ENCODE measurements around the gene HS3ST1.
A peak's percentile ranks its signal among the peaks of the same experiment; 100 is the strongest.

HS3ST1 gene

GRCh38 chr4:11446155-11446811 lies 17.6 kb upstream of the HS3ST1 start:
- TF ChIP-seq POLR2A (IDR thresholded peaks at IDR 0.05; ENCODE audit: low read length) (no peak), GATA1 (IDR thresholded peaks at IDR 0.05; ENCODE audit: low read depth, low read length) (no peak)
- no peak for DNase-seq

GRCh38 chr4:11441194-11441556 lies 12.5 kb upstream of the HS3ST1 start:
- no peak for DNase-seq
- TF ChIP-seq GATA1 (IDR thresholded peaks at IDR 0.05; ENCODE audit: low read depth, low read length) = no peak
- TF ChIP-seq POLR2A (IDR thresholded peaks at IDR 0.05; ENCODE audit: low read length) = no peak

- DNase-seq = no peak
- TF ChIP-seq GATA1 (IDR thresholded peaks at IDR 0.05; ENCODE audit: low read depth, low read length) (no peak), POLR2A (IDR thresholded peaks at IDR 0.05; ENCODE audit: low read length) (no peak)
Observed at GRCh38 chr4:11440481-11441193, 11.9 kb upstream of the HS3ST1 start.

DNA sequence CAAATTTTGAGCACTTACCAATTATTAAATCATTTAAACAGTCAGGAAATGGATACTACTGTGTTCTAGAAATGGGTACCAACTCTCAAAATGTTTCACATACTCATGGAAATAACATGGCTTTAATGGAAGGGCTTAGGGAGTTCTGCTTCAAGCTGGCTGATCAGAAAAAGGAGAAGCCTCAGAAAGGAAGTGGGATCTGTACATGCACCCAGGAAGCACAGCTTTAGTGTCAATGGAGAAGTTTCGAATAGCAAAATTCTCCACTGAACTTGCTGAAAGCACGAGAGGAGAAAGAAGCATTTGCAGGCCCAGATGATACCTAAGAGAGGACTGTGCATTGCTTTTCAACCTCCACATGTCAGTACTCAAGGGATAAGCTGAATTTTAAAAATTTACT lies 11.1 kb upstream of the HS3ST1 start:
- TF ChIP-seq POLR2A (IDR thresholded peaks at IDR 0.05; ENCODE audit: low read length) (no peak), GATA1 (IDR thresholded peaks at IDR 0.05; ENCODE audit: low read depth, low read length) (no peak)
- DNase-seq = no peak

GRCh38 chr4:11438647-11439046 lies 10.0 kb upstream of the HS3ST1 start:
- no peak for TF ChIP-seq POLR2A (IDR thresholded peaks at IDR 0.05; ENCODE audit: low read length)
- TF ChIP-seq GATA1 (IDR thresholded peaks at IDR 0.05; ENCODE audit: low read depth, low read length) = no peak
- no peak for DNase-seq

DNA sequence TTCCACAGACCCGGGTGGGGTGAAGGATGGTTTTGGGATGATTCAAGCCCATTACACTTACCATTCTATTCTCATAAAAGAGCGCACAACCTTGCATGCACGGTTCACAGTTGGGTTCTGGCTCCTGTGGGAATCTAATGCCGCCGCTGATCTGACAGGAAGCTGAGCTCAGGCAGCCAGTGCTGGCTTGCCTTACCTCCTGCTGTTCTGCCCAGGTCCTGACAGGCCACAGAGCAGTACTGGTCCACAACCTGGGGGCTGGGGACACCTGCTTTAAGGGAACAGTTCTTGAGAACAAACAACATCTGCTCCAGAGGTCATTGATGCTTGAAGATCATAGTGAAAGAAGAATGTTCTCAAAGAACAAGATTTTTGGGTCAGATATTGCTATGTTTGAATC lies 8.0 kb upstream of the HS3ST1 start:
- TF ChIP-seq POLR2A (IDR thresholded peaks at IDR 0.05; ENCODE audit: low read length) (no peak), GATA1 (IDR thresholded peaks at IDR 0.05; ENCODE audit: low read depth, low read length) (no peak)
- no peak for DNase-seq

GRCh38 chr4:11436084-11436483 lies 7.4 kb upstream of the HS3ST1 start:
- DNase-seq = no peak
- no peak for TF ChIP-seq GATA1 (IDR thresholded peaks at IDR 0.05; ENCODE audit: low read depth, low read length)
- no peak for TF ChIP-seq POLR2A (IDR thresholded peaks at IDR 0.05; ENCODE audit: low read length)

GRCh38 chr4:11435557-11435956 lies 6.9 kb upstream of the HS3ST1 start:
- DNase-seq = no peak
- TF ChIP-seq POLR2A (IDR thresholded peaks at IDR 0.05; ENCODE audit: low read length) = no peak
- no peak for TF ChIP-seq GATA1 (IDR thresholded peaks at IDR 0.05; ENCODE audit: low read depth, low read length)

GRCh38 chr4:11431111-11431510 lies 2.4 kb upstream of the HS3ST1 start:
- TF ChIP-seq GATA1 (IDR thresholded peaks at IDR 0.05; ENCODE audit: low read depth, low read length) (no peak), POLR2A (IDR thresholded peaks at IDR 0.05; ENCODE audit: low read length) (no peak)
- DNase-seq = no peak

DNA sequence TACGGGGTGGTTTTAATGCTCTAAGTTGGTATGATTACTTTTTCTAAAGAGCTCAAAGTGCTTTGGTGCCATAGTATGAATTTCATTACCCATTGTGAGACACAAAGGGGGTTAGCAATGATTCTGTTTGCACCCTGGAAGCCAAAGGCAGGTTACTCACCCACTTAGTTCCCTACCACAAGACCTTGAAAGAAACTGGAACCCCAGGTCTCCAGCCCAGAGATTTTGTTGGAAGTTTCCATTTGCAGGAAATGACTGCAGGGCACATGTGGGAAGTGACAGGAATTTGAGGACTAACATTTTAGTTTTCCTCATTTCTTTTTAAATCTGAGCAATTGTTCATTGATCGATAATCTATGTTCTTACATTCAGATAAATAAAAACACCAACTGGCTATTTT lies 1.8 kb upstream of the HS3ST1 start:
- DNase-seq = no peak
- TF ChIP-seq GATA1 (IDR thresholded peaks at IDR 0.05; ENCODE audit: low read depth, low read length) (no peak), POLR2A (IDR thresholded peaks at IDR 0.05; ENCODE audit: low read length) (no peak)

- TF ChIP-seq GATA1 (IDR thresholded peaks at IDR 0.05; ENCODE audit: low read depth, low read length) = no peak
- no peak for TF ChIP-seq POLR2A (IDR thresholded peaks at IDR 0.05; ENCODE audit: low read length)
- DNase-seq = no peak
Observed at GRCh38 chr4:11429699-11430045, 978 bp upstream of the HS3ST1 start.

DNA sequence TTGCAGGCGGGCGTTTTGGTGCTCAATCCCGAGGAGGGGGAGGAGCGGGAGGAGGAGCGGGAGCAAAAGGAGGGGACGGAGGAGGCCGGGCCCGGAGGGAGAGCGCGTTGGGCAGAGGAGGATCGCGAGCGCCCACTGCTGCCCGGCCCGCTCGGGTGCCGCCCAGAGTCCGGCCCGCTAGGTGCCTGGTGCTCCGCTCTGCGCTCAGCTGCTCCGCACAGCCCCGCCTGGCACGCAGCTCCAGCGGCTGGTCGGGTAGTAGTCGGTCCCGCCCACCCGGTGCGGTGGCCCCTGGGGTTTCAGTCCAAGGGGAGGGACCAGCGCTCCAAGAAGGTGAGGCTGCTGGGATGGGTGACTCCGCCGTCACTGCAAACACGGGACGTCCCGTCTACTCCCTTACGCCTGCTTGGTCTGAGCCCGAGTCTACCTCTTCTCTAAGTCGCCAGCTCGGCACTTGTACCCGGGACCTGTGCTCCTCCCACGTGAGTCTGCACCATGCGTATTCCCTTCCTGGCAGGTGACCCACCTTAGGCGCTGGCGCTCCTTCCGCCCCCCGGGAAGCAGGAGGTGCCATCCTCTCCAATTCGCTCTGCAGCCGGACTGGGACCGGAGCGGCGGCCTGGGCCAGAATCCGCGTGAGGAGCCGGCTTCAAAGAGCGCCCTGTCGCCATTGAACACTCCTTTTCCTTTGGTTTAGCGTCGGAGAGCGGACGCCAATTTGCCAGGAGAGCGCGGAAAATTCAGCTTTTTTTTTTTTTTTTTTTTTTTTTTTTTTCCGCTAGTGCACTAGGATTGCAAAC lies 405 bp upstream of the HS3ST1 start:
- peak in 1 of 2 experiments; percentile 6 for DNase-seq
- TF ChIP-seq POLR2A (IDR thresholded peaks at IDR 0.05; ENCODE audit: low read length) (no peak), GATA1 (IDR thresholded peaks at IDR 0.05; ENCODE audit: low read depth, low read length) (no peak)

DNA sequence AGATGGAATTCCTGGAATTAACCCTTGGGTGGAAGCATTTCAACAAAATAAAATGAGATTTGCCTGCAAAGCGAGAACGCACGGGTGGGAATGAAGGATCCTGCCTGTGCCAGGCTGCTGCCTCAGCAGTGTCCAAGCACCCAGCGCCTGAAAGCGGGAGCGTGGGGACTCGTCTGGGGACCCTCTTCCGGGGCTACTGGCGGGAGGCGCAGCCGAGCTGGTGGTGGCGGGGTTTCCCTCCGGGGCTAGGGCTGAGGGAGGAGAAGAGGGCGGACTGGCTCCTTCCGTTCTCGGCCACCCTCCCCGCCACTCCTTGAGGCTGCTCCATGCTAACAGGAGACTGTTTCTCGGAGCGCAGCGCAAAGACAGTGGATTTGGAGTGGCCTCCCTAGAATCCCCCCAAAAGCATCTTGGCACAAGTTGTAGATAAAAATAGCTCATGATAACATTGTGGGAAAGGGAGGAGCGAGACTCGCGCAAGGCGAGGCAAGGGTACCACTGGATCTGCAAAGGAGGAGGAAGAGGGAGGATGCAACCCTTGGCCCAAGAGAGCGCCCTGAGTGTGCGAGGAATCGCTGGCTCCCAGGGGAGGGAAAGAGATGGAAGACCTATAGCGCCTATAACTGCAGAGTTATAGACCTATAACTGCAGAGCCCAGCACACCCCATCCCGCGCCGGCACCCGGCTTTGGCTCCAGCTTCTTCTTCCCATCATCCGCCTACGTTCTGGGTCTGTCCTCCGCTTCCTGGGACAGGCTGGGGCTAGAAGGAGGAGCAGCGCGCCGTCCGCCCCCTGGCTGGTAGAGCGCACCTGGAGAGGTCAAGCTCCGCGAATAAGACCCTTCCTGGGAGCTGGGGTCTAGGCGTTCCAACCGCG lies 1.3 kb downstream of the HS3ST1 start:
- DNase-seq = no peak
- TF ChIP-seq GATA1 (IDR thresholded peaks at IDR 0.05; ENCODE audit: low read depth, low read length) (no peak), POLR2A (IDR thresholded peaks at IDR 0.05; ENCODE audit: low read length) (no peak)

DNA sequence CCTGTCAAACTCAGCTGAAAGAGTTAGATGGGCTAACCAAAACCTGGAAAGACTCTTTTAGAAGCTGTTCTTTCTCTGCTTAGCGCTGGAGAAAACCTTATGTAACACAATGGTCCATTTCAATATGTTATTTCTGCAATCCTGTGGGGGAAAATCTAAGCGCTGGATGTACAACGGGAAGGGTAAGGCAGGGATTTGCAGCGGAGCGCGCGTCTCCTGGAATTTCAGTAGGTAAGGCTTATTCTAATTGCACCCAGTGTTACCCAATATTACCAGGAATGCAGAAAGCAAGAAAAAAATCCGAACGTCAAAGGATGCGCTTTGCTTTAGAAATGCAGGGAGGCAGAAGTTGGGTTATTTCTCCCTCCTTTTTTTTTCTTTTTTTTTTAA lies 2.0 kb downstream of the HS3ST1 start:
- TF ChIP-seq GATA1 (IDR thresholded peaks at IDR 0.05; ENCODE audit: low read depth, low read length) = no peak
- no peak for TF ChIP-seq POLR2A (IDR thresholded peaks at IDR 0.05; ENCODE audit: low read length)
- no peak for DNase-seq
